ENCODE data around the gene MCAT. TPM values are rescaled to one million over a fixed set of nuclear protein-coding genes. Genes with fewer than 3 reads are reported as not detected.
A peak's percentile ranks its signal among the peaks of the same experiment; 100 is the strongest.
"Not testable (repeated sequence)": the region's sequence is repeated elsewhere in the genome, so short reads cannot be mapped to it uniquely, and the experiment has no call there.

Gene MCAT
- total RNA-seq, 1 experiment from 2014 or later, result 67.9 TPM

DNA sequence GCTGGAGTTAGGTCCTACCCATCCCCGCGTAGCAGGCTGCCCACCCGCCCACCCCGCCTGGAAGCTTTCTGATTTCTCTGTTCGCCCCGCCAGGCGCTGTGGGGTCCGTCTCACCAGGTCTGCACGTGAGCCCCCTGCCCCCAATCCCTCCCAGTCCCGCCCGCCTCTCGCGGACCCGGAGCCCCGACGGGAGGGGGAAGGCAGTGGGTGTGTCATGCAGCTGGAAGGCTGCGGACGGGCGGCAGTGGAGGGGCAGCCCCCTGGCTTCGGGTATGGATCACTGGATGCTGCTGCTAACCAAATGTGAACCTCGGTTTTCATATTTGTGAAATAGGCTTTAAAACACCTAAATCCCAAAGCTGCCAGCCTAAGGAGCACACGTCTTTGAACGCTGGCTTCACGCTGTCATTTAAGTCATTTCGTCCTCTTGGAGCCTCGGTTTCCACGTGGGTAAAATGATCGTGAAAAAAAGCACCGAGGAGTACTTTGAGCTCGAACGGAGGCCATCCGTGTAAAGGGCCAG lies 33.2 kb downstream of the MCAT start:
- DNase-seq (ENCODE audit: low read depth), result no peak
- in situ Hi-C loops (cut with HindIII; ENCODE audit: low pct_unique_long_range_greater_than_20kb, low sequenced_read_pairs), result no loop called here

DNA sequence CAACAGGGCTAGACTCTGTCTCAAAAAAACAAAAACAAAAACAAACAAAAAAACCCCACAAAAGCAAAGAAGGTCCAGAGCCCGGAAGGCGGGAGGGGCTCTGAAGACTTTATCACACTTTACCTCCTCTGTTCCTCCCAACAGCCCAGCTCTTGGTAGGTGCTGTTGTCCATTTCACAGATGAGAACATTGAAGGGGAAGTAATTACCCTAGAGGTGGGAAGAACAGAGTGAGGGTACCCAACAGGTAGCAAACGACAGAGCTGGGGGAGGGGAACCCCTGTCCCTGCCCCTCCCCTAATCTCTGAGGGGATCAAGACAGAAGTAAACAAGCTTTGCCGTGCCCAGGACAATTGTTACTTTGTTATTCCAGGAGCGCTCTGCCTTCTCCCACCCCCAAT lies 33.7 kb downstream of the MCAT start:
- no peak for DNase-seq (ENCODE audit: low read depth)
- in situ Hi-C loops (cut with HindIII; ENCODE audit: low pct_unique_long_range_greater_than_20kb, low sequenced_read_pairs), result no loop called here

DNA sequence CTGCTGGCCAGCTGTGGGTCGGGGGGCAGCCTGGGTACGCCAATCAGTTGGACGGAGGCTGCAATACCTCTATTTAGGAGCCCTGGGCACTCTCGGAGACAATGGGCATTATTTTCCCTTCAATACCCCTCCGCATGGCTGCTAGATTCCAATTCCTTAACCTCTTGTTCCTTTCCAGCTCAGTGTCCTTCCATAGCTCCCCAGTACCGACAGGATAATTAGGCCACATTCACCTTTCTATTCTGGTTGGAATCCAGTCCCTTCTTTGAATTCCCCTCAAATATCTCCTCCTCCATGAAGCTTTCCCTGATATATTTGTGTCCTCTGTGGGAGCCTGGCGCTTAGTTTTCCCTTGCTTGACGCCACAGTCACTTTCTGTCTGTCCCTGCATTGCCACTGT lies 36.9 kb downstream of the MCAT start:
- no peak for DNase-seq (ENCODE audit: low read depth)
- in situ Hi-C loops (cut with HindIII; ENCODE audit: low pct_unique_long_range_greater_than_20kb, low sequenced_read_pairs), result no loop called here

- in situ Hi-C loops (cut with HindIII; ENCODE audit: low pct_unique_long_range_greater_than_20kb, low sequenced_read_pairs); DNase-seq (ENCODE audit: low read depth): not testable (repeated sequence)
Measured at GRCh38 chr22:43104950-43105349, 38.2 kb downstream of the MCAT start.

GRCh38 chr22:43104056-43104625 lies 39.1 kb downstream of the MCAT start:
- in situ Hi-C loops (cut with HindIII; ENCODE audit: low pct_unique_long_range_greater_than_20kb, low sequenced_read_pairs), result not testable (repeated sequence)
- DNase-seq (ENCODE audit: low read depth), result peak; percentile 87

GRCh38 chr22:43101306-43101705 lies 41.9 kb downstream of the MCAT start:
- in situ Hi-C loops (cut with HindIII; ENCODE audit: low pct_unique_long_range_greater_than_20kb, low sequenced_read_pairs), result no loop called here
- no peak for DNase-seq (ENCODE audit: low read depth)

GRCh38 chr22:43100225-43100624 lies 43.0 kb downstream of the MCAT start:
- in situ Hi-C loops (cut with HindIII; ENCODE audit: low pct_unique_long_range_greater_than_20kb, low sequenced_read_pairs), result no loop called here
- DNase-seq (ENCODE audit: low read depth), result peak; percentile 84

DNA sequence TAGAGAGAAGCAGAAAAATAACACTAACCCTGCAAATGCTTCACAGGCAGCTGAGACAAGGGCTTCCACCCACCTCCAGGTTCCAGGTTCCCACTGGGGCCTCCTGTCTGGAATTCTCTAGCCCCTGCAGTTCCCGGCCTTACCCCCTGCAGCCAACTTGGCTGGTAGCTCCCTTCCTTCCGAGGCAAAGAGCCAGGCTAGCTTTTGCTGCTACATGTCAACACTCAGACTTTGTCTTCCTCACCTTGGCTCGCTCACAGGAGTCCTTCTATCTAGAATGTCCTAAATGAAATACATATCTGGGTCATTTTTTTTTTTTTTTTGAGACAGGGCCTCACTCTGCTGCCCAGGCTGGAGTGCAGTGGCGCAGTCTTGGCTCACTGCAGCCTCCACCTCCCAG lies 44.1 kb downstream of the MCAT start:
- DNase-seq (ENCODE audit: low read depth), result no peak
- in situ Hi-C loops (cut with HindIII; ENCODE audit: low pct_unique_long_range_greater_than_20kb, low sequenced_read_pairs), result no loop called here

GRCh38 chr22:43098356-43098755 lies 44.8 kb downstream of the MCAT start:
- no peak for DNase-seq (ENCODE audit: low read depth)
- in situ Hi-C loops (cut with HindIII; ENCODE audit: low pct_unique_long_range_greater_than_20kb, low sequenced_read_pairs), result no loop called here

DNA sequence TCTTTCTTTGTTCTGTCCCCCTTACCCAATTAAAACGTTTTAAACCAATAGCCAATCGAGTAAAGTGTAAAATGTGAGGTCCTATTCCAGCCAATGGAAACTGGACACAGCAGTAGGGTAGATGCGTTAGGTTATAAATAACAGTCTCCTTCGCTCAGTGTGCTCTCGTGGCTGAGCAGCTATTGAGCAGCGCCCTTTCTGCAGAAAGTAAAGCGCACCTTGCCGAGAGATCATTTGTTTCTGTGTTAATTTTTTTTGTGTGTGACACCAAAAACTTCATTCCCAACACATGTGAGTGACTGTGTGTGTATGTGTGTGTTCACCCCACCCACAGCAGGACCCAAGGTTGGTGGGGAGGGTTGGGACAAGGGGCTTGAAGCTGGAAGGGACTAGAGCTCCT lies 46.8 kb downstream of the MCAT start:
- DNase-seq (ENCODE audit: low read depth), result no peak
- in situ Hi-C loops (cut with HindIII; ENCODE audit: low pct_unique_long_range_greater_than_20kb, low sequenced_read_pairs), result no loop called here

GRCh38 chr22:43094551-43094950 lies 48.6 kb downstream of the MCAT start:
- in situ Hi-C loops (cut with HindIII; ENCODE audit: low pct_unique_long_range_greater_than_20kb, low sequenced_read_pairs), result no loop called here
- no peak for DNase-seq (ENCODE audit: low read depth)

DNA sequence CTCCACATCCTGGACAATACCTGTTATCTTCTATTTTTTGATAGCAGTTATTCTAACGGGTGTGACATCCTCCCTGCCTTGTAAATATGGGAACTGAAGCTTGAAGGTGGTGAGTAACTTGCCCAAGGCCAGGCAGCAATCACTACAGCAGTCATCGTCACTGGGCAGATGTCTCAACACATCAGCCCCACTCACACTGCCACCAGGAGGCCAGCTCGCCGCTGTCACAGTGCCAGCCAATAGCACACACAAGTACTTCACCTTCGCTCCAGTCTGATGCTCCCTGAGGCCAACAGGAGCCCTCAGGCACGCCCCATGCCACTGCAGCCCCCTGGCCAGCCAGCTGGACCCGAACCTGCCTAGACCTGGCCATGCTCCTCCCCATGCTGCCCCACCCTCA lies 49.1 kb downstream of the MCAT start:
- in situ Hi-C loops (cut with HindIII; ENCODE audit: low pct_unique_long_range_greater_than_20kb, low sequenced_read_pairs), result no loop called here
- DNase-seq (ENCODE audit: low read depth), result peak; percentile 88

DNA sequence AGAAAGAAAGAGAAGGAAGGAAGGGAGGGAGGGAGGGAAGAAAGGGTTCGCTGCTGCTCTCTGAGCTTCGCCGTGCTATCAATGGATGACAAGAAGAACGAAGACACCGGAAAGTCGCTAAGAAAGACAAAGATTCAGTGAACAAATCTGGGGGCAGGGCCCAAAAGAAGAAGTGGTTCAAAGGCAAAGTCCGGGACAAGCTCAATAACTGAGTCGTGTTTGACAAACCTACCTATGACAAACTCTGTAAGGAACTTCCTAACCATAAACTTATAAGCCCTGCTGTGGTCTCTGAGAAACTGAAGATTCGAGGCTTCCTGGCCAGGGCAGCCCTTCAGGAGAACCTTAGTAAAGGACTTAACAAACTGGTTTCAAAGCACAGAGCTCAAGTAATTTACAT lies 51.1 kb downstream of the MCAT start:
- in situ Hi-C loops (cut with HindIII; ENCODE audit: low pct_unique_long_range_greater_than_20kb, low sequenced_read_pairs), result no loop called here
- DNase-seq (ENCODE audit: low read depth), result no peak

DNA sequence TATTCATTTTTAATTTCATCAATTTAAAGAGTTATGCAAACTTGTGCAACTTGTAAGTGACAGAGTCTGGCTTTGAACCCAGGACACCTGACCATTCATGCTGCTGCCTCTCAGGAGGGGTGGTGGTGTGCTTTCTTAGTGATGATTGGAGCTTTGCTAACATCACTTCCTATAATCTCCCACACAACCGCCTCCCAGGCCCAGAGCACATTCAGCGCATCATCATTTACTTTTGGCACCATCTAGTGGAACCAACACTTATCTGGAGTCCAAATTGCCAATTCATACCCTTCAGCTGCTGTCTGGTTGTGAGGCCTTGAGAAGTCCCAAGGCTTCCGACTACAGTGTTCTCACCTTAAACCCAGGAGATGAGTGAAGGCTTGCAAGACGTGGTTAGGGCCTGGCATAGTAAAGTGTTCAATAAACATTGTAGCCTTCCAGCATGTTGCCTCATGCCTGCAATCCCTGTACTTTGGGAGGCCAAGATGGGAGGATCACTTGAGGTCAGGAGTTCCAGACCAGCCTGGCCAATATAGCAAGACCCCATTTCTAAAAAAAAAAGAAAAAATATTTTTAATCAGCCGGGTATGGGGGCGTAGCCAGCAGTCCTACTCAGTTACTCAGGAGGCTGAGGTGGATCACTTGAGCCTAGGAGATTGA lies 52.9 kb downstream of the MCAT start:
- in situ Hi-C loops (cut with HindIII; ENCODE audit: low pct_unique_long_range_greater_than_20kb, low sequenced_read_pairs), result no loop called here
- DNase-seq (ENCODE audit: low read depth), result peak; percentile 94

DNA sequence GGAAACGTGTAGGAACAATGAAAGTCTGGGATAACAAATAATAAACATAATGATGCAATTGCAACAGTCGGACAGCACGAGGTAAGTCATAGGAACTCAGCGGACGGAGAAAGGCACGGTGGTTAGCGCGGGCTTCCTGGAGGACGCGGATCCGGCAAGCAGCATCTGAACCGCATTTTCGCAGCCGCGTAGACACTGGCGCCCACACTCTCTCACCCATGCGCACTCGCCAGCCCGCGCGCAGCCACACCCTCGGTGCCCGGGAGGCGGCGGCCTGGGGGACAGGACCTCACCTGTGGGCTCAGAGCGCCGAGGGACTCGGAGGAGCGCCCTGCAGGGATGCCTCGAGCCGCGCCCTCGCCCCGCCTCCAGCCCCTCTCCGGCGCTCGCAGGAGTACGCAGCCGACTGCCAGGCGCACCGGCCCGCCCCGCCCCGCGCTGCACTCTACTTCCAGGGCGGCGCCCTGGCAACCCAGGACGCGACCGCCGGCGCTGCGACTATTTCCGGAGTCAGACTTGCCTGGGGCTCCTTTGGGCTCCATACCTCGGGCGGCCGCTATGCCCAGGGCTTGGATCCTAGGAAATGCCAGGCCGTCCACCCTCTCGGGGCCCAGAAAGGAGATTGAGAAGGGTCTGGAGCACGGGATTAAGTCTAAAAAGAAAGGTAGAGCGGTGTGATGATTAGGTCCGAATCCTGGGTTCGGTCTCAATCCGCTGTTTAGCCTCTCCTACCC lies 54.0 kb downstream of the MCAT start, which contains the start of gene TTLL1:
Gene TTLL1, minus strand, starts transcription at position 408 of the 734 bp plus-strand sequence. CDS start 13,805 bp downstream, outside the sequence.
- in situ Hi-C loops (cut with HindIII; ENCODE audit: low pct_unique_long_range_greater_than_20kb, low sequenced_read_pairs), result no loop called here

DNA sequence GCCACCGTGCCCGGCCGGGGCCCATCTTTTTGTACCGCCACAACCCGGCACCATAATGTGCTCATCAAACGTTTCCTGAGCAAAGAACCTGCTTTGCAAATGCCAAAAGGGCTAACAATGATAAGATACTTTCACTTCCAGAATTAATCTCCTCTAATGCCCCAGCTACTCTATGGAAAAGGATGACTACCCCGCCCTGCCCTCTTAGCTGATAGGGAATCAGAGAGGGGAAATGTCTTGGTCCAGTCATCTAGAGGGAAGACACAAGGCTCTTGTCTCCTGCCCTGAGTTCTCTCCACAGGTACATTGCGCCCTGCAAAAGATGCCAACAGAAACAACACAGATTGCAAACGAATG lies 54.6 kb downstream of the MCAT start:
- DNase-seq (ENCODE audit: low read depth), result no peak
- in situ Hi-C loops (cut with HindIII; ENCODE audit: low pct_unique_long_range_greater_than_20kb, low sequenced_read_pairs), result no loop called here

More for the DNA sequence above, 54.0 kb downstream of the MCAT start, which contains the start of gene TTLL1:
- peak; percentile 93 for DNase-seq (ENCODE audit: low read depth)

- in situ Hi-C loops (cut with HindIII; ENCODE audit: low pct_unique_long_range_greater_than_20kb, low sequenced_read_pairs), result no loop called here
- no peak for DNase-seq (ENCODE audit: low read depth)
Measured at GRCh38 chr22:43085658-43086606, 57.3 kb downstream of the MCAT start.

Measured in Caki2 (cell line).